Skin of body (tissue), 2 donors: ENCODE measurements around the gene IGFBP2. TPM values are rescaled to one million over a fixed set of nuclear protein-coding genes. Genes with fewer than 3 reads are reported as not detected.
A peak's percentile ranks its signal among the peaks of the same experiment; 100 is the strongest.

ENCODE experiments used
- DNase-seq: peaks from one replicate; lab custom pipeline; 2025; lab: John Stamatoyannopoulos, UW
- total RNA-seq: library from RNA; depleted of rRNA; stranded (reverse); fragments of >200 nt; gene quantifications from one replicate; pipeline ENCODE4 v1.2.3, GENCODE V29; 2014

IGFBP2 gene
- total RNA-seq, 1 donor from 2014 or later, result 80.0 TPM

DNA sequence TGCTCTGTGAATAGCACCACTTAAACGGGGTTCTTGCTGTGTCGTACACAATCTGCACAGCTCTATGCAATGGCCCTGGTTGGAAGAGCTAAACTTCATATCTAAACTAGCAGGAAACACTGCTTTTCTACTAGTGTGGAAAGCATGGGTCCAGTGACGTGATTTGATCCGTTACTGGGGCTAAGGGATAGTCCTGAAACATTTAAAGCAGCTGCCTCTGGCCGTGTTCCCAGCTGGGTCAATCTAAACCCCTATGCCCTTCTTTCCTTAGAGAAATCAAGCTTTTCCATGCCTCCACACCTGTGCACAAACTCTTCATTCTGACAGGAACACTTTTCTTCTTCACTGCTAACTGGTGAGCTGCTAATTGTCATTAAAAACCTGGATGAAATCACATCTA is 67.6 kb downstream of the IGFBP2 start:
- DNase-seq, result no peak

DNA sequence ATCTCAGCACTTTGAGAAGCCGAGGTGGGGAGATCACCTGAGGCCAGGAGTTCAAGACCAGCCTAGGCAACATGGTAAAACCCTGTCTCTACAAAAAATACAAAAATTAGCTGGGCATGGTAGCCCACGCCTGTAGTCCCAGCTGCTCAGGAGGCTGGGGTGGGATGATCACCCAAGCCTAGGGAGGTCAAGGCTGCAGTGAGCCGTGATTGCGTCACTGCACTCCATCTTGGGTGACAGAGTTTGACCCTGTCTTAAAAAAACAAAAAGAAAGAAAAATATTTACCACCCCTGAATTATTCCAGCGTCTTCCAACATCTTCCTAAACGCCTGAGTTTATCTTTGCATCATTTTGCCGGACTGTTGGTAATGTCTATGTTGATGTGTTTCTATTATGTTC is 68.3 kb downstream of the IGFBP2 start:
- no peak for DNase-seq

DNA sequence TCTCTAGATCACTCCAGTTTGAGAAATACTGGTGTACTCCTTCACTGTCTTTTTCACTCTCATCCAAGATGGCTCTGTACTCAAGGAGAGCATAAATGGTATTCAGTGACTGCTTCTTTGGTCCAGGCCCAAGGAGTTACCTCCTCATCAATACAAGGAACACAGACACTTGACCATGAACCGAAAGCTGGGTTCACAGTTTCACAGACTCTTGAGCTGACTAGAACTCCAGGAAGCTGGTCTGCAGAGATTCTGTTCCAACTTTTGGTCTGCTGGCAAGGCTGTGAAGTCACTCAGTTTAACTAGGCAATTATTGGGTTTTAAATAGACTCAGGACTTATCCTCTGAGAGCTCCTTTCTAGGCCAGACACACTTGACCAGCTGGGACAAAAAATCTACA is 69.5 kb downstream of the IGFBP2 start:
- no peak for DNase-seq

DNA sequence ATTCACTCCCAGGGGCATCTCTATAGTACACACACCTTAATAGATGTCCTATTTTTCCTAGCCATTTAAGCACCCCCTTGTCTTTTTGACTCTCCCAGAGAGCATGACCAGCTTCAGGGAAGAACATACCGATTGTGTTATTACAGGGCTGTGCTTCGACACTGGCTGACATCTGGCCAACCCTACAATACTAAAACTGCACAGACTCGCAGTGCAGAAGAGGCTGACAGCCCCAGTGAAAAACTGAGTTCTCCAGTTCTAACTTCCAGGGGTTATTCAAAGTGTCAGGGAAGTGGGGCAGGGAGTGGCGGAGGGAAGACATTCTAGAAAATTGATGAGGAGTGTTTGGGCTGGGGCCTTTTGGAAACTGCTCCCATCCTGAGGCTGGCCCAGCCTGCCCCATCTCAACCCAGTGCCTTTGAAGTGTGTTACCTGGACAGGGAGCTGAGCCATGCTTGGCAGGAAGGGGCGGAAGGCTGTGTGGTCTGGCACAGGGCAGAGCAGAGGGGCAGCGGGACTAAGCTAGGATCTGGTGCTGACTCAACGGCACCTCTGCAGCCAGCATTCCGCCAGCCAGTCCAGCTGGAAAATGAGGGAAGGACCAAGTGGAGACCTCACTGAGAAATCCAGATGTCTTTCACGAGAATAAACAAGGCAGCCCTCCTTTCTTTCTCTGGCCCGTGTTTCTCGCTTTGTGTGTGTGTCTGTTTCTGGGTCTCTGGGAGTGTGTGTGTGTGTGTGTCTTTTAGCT is 77.5 kb downstream of the IGFBP2 start:
- DNase-seq, result peak; percentile 40

DNA sequence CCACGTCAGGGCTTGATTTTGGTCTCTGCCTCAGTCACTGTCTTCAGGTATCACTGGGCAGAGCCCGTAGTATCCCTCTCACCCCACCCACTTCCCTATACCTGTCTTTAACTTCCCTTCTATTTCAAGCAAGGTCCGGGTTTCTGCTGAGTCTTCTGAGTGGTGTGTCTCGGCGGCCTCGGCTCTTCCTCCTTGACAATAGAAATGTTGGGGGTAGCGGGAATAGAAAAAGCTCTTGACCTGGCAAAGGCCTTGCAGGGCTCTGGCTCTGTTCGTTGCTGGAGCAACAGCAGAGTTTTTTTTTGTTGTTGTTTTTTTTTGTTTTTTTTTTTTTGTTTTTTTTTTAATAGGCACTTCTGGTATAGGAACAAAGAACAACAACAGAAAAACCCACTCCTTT is 78.1 kb downstream of the IGFBP2 start:
- no peak for DNase-seq

DNA sequence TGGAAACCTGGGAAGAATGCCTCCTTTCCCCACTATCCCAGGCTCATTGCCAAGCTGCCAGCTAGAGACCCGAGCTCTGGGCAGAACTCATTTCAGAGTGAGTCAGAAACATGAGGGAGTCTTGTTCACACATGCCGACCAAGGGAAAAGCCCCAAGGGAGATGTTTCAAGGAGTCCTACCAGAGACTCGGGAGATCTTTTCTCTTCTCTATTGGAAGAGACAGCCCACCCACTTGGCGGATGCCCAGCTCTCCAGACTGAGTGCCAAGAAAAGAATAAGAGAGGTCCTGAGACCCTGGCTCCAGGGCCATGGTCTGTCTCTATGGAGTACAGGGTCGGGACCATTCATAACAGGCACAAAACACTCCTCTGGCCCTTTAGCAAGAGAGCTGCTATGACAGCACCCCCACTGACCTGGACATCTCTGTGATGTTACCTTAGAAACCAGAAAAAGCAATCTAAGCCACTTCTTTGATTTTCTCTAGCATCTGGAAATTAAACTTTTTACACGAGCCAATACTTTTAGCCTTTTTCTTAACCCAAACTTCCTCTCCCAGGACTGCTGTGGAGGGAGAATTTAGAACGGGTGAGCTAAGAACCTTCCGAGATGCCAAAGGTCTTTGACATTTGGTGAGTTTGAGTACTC is 80.6 kb downstream of the IGFBP2 start:
- DNase-seq, result peak; percentile 75

Other genes with a start within 250 kb of the IGFBP2 start
- 19.2 TPM for gene SMARCAL1, start 220.9 kb upstream of the IGFBP2 start, total RNA-seq
- gene RPL37A, start 134.6 kb upstream of the IGFBP2 start, total RNA-seq, result 3,180 TPM
- 246 TPM for gene IGFBP5, start 62.1 kb downstream of the IGFBP2 start, total RNA-seq
- not detected for gene TNP1, start 226.6 kb downstream of the IGFBP2 start, total RNA-seq